ENCODE measurements around the gene ASCC2.

DNA sequence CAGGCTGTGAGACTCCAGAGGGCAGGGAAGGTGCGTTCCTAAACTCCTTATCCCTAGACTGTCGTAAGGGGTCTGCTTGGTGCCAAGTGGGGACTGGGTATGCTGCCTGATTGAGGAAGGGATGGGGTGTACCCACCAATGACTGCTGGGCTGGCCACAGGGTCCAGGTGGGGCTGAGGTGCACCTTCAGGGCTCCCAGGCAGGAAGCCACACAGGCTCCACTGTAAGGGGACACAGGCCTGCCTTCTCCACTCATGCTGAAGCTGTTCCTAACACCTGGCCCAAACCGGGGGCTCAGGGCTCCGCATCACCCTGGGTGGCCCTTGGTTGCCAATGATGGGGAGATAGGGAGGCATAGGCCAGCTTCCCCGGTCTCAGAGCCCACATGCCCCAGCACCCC lies 97.9 kb downstream of the ASCC2 start:
- TF ChIP-seq, protein P1, sequence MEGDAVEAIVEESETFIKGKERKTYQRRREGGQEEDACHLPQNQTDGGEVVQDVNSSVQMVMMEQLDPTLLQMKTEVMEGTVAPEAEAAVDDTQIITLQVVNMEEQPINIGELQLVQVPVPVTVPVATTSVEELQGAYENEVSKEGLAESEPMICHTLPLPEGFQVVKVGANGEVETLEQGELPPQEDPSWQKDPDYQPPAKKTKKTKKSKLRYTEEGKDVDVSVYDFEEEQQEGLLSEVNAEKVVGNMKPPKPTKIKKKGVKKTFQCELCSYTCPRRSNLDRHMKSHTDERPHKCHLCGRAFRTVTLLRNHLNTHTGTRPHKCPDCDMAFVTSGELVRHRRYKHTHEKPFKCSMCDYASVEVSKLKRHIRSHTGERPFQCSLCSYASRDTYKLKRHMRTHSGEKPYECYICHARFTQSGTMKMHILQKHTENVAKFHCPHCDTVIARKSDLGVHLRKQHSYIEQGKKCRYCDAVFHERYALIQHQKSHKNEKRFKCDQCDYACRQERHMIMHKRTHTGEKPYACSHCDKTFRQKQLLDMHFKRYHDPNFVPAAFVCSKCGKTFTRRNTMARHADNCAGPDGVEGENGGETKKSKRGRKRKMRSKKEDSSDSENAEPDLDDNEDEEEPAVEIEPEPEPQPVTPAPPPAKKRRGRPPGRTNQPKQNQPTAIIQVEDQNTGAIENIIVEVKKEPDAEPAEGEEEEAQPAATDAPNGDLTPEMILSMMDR (IDR thresholded peaks at IDR 0.05 in 8 of 11, conservative IDR thresholded peaks at IDR 0.05 in 3 of 11) = no peak
- TF ChIP-seq POLR2A (IDR thresholded peaks at IDR 0.05) = no peak

Measured in spleen (tissue), 7 donors.